Suprapubic skin (tissue), 4 donors: ENCODE results near the gene MRGPRG.

ENCODE experiments used
- EP300 ChIP-seq: sonication (generic); formaldehyde crosslinking; IDR thresholded peaks from one replicate; pipeline ENCODE4 v1.6.1; 2017; ENCODE audit warnings: antibody characterized with exemption
- POLR2A ChIP-seq, 2 donors: fragments of 450-650 bp; IDR thresholded peaks; one replicate each; pipeline ENCODE4 v1.6.1; 2017; ENCODE audit warnings: antibody characterized with exemption in 2 of 2, mild to moderate bottlenecking in 2 of 2, moderate library complexity in 2 of 2
- POLR2AphosphoS5 ChIP-seq, 3 donors: sonication (generic); formaldehyde crosslinking; IDR thresholded peaks; one replicate each; pipeline ENCODE4 v1.6.1; 2017; ENCODE audit warnings: antibody characterized with exemption in 3 of 3

- TF ChIP-seq POLR2AphosphoS5 (IDR thresholded peaks at IDR 0.05) = no peak
- no peak for TF ChIP-seq POLR2A (IDR thresholded peaks at IDR 0.05)
- no peak for TF ChIP-seq EP300
Measured at GRCh38 chr11:3229673-3230630, 11.3 kb upstream of the MRGPRG start.
